ENCODE data around the gene AKAP13. TPM values are rescaled to one million over a fixed set of nuclear protein-coding genes. Genes with fewer than 3 reads are reported as not detected.

AKAP13 gene
- total RNA-seq, 1 experiment from 2014 or later = 47.3 TPM

GRCh38 chr15:85394554-85395333 is 14.3 kb downstream of the AKAP13 start:
- no CpG with 5 or more reads among the region's 2 CpGs for WGBS (ENCODE audit: extremely low coverage, insufficient read length, low lambda C conversion rate)
- Histone ChIP-seq H3K27me3 (ENCODE audit: insufficient read depth, low read length) (no peaks in the 10 kb centered on the region), H4K20me1 (ENCODE audit: control insufficient read depth, insufficient read depth, insufficient read length) (no peaks in the 10 kb centered on the region), H3K27ac (ENCODE audit: insufficient read length, low read depth, low read length) (no peak overlapping the region), H2BK12ac (ENCODE audit: insufficient read length, low read depth, low read length) (no peak overlapping the region), H3T11ph (ENCODE audit: low read length) (no peak overlapping the region), H4K8ac (replicated peaks; ENCODE audit: insufficient read length, low read depth, low read length) (no peak overlapping the region), H3K14ac (ENCODE audit: insufficient read depth, low read length) (no peak overlapping the region), H3K9me3 (ENCODE audit: control insufficient read depth, low read depth, low read length) (no peaks in the 10 kb centered on the region), H2BK5ac (ENCODE audit: insufficient read length, low read length) (no peak overlapping the region), H3K79me2 (ENCODE audit: insufficient read depth, low read length) (peaks cover 4% of the 10 kb centered on the region; the same call in 1 of the 2 replicates), H3K56ac (ENCODE audit: insufficient read length, low read depth, low read length) (no peak overlapping the region), H2BK120ac (ENCODE audit: low read depth, low read length, poor library complexity, severe bottlenecking) (no peak overlapping the region), H3K79me1 (ENCODE audit: insufficient read depth, low read depth, low read length, poor library complexity, severe bottlenecking) (no peaks in the 10 kb centered on the region), H3K23ac (ENCODE audit: insufficient read length, low read depth, low read length) (no peak overlapping the region), H2AFZ (ENCODE audit: low read length) (no peak overlapping the region), H2BK15ac (ENCODE audit: low read depth, low read length) (no peak overlapping the region), H3K4ac (ENCODE audit: low read depth, low read length) (no peak overlapping the region), H3K18ac (ENCODE audit: insufficient read length, low read depth, low read length) (no peak overlapping the region), H3K4me1 (ENCODE audit: insufficient read depth, low read length) (peaks cover 8% of the 10 kb centered on the region; the same call in 1 of the 2 replicates), H2BK20ac (ENCODE audit: low read depth, low read length, poor library complexity, severe bottlenecking) (no peak overlapping the region), H3K4me2 (ENCODE audit: insufficient read depth, insufficient read length, low read length) (no peak overlapping the region), H2AK5ac (ENCODE audit: insufficient read length, low read length) (no peak overlapping the region), H3K23me2 (ENCODE audit: insufficient read length, low read depth, low read length, poor library complexity, severe bottlenecking) (no peaks in the 10 kb centered on the region), H4K91ac (ENCODE audit: insufficient read length, low read depth, low read length) (no peak overlapping the region), H3K9ac (ENCODE audit: extremely low read depth, insufficient read length, low read length) (no peak overlapping the region), H4K5ac (ENCODE audit: insufficient read length, low read depth, low read length) (no peak overlapping the region)
- H3K4me1 Mint-ChIP-seq = peaks cover 23 to 24% of the 10 kb centered on the region in 2 experiments
- H3K4me3 Mint-ChIP-seq = no peak overlapping the region
- no peak for DNase-seq
- no peaks in the 10 kb centered on the region for H3K36me3 Mint-ChIP-seq (ENCODE audit: insufficient read depth in 1 of 3, low read depth in 3 of 3)
- H3K9me3 Mint-ChIP-seq = no peaks in the 10 kb centered on the region
- no peak for TF ChIP-seq CTCF (conservative IDR thresholded peaks at IDR 0.05)
- H3K27ac Mint-ChIP-seq = peak overlapping the region in 1 of 3 experiments; percentile 13; a peak in 1 of 7 replicates
- H3K27me3 Mint-ChIP-seq (ENCODE audit: low read depth) = no peaks in the 10 kb centered on the region
